Inferior parietal cortex (tissue), 1 donor: ENCODE measurements around the gene KANK4.

Experiments used
- DNase-seq: peaks from one replicate; pipeline ENCODE4 v3.0.0-alpha.2; 2016; ENCODE audit errors: extremely low spot score

Gene KANK4

DNA sequence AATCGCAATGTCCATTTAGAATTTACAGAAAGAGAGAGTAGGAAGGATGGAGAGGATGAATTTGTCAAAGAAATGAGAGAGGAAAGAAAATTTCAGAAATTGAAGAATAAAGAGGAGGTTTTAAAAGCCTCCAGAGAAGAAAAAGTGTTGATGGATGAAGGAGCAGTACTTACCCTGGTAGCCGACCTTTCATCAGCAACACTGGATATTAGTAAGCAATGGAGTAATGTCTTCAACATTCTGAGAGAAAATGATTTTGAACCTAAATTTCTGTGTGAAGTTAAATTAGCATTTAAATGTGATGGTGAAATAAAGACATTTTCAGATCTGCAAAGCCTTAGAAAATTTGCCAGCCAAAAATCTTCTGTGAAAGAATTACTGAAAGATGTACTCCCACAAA, 112.0 kb downstream of the KANK4 start:
- DNase-seq: no peak

DNA sequence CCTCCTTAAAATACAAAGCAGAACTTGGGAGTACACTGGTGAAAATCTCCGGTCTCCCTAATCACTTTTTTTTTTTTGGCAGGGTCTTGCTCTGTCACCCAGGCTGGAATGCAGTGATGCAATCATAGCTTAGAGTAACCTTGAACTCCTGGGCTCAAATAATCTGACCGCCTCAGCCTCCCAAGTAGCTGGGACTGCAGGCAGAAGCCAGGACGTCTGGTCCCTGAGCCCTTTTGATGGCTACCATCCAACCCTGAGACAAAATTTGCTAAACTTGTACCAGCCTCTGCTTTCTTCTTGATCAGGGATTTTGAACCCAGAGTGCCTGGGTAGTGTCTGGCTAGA, 120.5 kb downstream of the KANK4 start:
- no peak for DNase-seq

DNA sequence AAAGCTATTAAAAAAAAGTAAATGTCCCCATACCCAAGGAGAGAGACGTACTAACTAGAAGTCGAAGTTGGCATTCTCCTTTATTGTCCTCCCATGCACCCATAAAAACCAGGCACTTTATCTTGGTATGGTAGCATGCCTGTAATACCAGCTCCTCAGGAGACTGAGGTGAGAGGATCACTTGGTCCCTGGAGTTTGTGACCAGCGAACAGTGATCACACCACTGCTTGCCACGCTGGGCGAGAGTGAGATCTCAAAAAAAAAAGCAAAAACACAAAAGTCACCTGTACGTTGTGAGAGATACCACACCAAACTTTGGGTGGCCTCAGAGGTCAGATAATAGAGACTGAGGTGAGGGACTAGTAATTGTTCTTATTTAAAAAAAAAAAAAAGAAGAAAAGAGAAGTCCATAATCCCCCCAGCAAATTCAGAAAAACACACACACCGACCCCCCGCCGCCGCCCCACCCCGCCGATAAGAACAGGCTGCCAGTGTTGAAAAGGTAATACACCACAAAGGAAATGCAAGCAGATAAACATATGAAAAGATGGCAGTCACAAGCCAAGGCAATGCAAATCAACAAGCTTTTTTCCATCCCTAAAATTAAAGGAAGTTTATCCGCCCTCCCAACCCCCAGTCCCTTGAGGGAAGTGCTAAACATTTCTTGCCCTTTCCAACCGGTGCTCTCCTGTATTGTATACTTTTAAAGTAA, 121.0 kb downstream of the KANK4 start:
- DNase-seq: no peak

DNA sequence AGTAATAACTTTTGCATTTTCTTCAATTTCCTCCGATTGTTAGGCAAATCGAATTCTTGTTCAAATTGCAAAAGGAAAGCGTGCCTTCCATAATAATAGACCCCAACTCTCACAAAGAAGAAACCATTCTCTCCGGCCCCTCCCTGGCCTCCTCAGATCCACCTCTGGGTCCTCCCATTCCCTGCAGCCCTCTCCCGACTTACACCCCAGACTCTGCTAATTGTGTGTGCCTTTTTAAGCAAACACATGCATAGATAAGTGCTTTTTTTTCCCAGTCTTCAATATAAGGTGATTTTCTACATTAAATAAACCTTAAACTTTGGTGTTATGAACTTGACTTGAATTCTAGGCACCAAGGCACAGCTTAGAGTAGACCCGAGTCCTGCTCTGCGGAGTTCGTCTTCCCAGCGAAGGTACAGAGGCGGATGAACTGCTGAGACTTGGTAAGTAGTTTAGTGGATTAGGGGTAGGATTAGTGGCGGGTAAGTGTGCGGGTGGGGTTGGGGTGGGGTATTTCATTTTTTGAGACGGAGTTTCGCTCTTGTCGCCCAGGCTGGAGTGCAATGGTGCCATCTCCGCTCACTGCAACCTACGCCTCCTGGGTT, 123.0 kb downstream of the KANK4 start:
- DNase-seq: no peak

DNA sequence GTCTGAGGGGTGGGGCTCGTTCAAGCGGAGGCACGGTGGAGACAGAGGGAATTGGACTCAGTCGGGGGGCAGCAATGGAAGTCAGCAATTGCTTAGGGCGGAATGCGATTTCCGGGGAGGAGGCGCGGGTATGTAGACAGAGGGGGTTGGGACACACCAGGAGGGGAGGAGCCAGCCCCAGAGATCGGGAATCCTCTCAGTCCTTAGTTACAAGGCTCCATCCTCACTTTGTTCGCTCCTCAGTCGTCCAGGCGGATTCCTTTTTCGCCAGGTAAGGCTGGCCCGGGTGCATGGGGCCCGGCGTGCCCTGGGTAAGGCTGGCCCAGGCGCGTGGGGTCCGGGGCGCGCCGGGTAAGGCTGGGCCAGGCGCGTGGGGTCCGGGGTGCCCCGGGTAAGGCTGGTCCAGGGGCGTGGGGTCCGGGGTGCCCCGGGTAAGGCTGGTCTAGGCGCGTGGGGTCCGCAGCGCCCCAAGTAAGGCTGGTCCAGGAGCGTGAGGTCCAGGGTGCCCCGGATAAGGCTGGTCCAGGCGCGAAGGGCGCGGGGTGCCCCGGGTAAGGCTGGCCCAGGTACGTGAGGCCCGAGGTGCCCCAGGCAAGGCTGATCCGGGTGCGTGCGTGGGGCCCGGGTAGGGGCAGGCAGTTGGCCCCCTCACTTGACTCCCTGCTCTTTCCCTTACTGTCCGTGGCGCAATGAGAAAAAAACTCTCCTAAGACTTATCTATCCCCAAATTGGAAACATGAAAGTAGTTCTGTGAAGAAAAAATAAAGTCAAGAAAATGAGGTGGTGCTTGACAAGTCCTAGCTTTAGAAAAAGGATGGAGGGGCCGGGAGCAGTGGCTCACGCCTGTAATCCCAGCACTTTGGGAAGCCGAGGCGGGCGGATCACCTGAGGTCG, 124.3 kb downstream of the KANK4 start, which contains the start of gene L1TD1:
Gene L1TD1, plus strand, starts transcription at position 199 of the 894 bp plus-strand sequence. CDS start 11,780 bp downstream, outside the sequence.
- DNase-seq: no peak

DNA sequence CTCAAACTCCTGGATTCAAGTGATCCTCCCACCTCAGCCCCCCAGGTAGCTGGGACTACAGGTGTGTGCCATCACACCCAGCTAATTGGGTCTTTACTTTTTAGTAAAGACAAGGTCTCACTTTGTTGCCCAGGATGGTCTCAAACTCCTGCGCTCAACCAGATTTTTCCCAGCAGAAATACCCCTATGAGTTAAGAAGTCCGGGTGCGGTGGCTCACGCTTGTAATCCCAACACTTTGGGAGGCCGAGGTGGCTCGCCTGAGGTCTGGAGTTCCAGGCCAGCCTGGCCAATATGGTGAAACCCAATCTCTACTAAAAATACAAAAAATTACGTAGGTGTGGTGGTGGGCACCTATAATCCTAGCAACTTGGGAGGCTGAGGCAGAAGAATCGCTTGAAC, 131.1 kb downstream of the KANK4 start:
- DNase-seq: no peak

DNA sequence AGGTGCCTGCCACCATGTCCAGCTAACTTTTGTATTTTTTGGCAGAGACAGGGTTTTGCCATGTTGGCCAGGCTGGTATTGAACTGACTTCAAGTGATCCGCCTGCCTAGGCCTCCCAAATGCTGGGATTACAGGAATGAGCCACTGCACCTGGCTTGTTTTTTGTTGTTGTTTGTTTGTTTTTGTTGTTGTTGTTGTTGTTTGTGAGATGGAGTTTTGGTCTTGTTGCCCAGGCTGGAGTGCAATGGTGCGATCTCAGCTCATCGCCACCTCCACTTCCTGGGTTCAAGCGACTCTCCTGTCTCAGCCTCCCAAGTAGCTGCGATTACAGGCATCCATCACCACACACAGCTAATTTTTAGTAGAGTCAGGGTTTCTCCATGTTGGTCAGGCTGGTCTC, 131.7 kb downstream of the KANK4 start:
- no peak for DNase-seq
